HTR-8/SVneo (cell line): ENCODE data around the gene ELAC1.
A peak's percentile ranks its signal among the peaks of the same experiment; 100 is the strongest.
"Not testable (repeated sequence)": the region's sequence is repeated elsewhere in the genome, so short reads cannot be mapped to it uniquely, and the experiment has no call there.

Experiments
- DNase-seq: peaks from one replicate; pipeline ENCODE4 v3.0.0; 2011; ENCODE audit warnings: low spot score, mixed read lengths; ENCODE audit not compliant: insufficient read length
- FAIRE-seq: peaks from 2 replicates; lab custom pipeline; 2011; peaks lifted over from hg19 to GRCh38; lab: Jason Lieb, UNC

The ELAC1 gene

GRCh38 chr18:50970006-50970405 is 2.2 kb downstream of the ELAC1 start:
- DNase-seq (no peak), FAIRE-seq (no peak)

- not testable (repeated sequence) for DNase-seq, FAIRE-seq
These were observed 4.6 kb downstream of the ELAC1 start for GRCh38 chr18:50972404-50972803.

- FAIRE-seq (no peak), DNase-seq (no peak)
These were observed 5.7 kb downstream of the ELAC1 start for GRCh38 chr18:50973367-50974126.

DNA sequence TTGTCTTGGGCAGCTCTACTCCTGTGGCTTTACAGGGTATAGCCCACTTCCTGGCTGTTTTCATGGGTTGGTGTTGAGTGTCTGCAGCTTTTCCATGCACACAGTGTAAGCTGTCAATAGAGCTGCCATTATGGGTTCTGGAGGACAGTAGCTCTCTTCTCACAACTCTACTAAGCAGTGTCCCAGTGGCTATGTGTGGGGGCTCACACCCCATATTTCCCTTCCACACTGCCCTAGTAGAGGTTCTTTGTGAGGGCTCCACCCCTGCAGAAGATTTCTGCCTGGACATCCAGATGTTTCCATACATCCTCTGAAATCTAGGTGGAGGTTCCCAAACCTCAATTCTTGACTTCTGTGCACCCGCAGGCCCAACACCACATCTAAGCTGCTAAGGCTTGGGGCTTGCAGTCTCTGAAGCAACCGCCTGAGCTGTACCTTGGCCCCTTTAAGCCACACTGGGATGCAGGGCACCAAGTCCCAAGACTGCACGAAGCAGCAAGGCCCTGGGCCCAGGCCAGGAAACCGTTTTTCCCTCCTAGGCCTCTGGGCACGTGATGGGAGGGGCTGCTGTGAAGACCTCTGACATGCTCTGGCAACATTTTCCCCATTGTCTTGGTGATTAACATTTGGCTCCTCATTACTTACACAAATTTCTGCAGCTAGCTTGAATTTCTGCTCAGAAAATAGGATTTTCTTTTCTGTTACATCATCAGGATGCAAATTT is 9.4 kb downstream of the ELAC1 start:
- FAIRE-seq (no peak), DNase-seq (no peak)

- DNase-seq = no peak
- FAIRE-seq = no peak
These were observed 13.5 kb downstream of the ELAC1 start for GRCh38 chr18:50981381-50981780.

GRCh38 chr18:50982086-50982801 is 14.4 kb downstream of the ELAC1 start:
- DNase-seq = no peak

GRCh38 chr18:50982802-50983179 is 15.0 kb downstream of the ELAC1 start:
- DNase-seq (no peak), FAIRE-seq (no peak)

More at GRCh38 chr18:50982086-50982801, 14.4 kb downstream of the ELAC1 start:
- FAIRE-seq = no peak

GRCh38 chr18:50986360-50987087 is 18.7 kb downstream of the ELAC1 start:
- FAIRE-seq (no peak), DNase-seq (peak; percentile 31)

GRCh38 chr18:50987261-50987660 is 19.4 kb downstream of the ELAC1 start:
- DNase-seq (no peak), FAIRE-seq (no peak)

- FAIRE-seq (no peak), DNase-seq (no peak)
These were observed 21.9 kb downstream of the ELAC1 start for GRCh38 chr18:50989711-50990110.

DNA sequence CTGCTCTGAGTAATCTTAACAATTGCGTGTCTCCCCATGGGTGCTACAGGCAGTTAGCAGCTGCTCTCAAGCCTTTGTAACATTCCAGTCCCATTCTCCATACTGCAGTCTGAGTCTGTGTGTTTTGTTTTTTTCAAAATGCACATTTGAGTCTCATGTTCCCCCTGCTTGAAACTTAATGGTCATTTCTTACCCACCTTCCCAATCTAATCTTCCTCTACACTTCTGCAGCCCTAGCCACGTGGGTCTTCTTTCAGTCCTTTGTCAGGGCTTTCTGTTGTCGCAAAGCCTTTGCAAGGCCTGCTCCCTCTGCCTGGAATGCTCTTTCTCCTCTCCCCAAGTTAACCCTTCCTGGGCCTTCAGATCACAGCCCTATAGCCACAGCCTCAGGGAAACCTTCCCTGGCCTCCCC is 24.5 kb downstream of the ELAC1 start:
- no peak for FAIRE-seq

DNA sequence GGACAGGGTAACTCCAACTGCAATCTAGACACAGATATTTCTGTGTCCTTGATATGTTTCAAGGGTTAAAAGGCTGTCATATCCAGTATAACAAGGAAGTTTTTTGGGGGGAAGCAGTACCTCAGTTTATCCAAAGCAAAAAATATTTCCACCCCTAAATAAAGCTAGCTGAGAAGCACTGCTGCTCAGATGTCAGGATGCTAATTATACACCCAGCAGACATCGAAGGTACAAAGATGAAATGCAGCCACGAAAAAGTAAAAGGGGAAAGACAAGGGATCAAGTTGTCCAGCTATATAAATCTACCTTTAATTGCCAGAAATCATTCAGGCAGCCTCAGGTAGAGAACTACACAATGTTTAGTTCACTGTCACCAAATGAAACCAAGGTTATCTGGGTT is 26.2 kb downstream of the ELAC1 start:
- no peak for FAIRE-seq
- no peak for DNase-seq

More for the DNA sequence above, 24.5 kb downstream of the ELAC1 start:
- DNase-seq = no peak

- FAIRE-seq, DNase-seq: not testable (repeated sequence)
These were observed 35.3 kb downstream of the ELAC1 start for GRCh38 chr18:51003174-51003573.

- DNase-seq = no peak
- FAIRE-seq = no peak
These were observed 38.4 kb downstream of the ELAC1 start for GRCh38 chr18:51006061-51006818.

- FAIRE-seq = no peak
- no peak for DNase-seq
These were observed 39.3 kb downstream of the ELAC1 start for GRCh38 chr18:51006948-51007789.

DNA sequence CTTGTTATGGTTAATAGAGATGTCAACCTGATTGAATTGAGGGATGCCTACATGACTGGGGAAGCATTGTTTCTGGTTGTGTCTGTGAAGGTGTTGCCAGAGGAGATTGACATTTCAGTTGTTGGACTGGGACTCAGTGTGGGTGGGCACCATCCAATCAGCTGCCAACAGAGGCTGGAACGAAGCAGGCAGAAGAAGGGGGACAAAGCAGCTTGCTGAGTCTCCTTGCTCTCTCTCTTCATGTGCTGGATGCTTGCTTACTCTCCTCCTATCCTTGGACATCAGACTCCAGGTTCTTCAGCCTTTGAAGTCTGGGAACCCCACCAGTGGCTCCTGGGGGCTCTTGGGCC is 39.9 kb downstream of the ELAC1 start:
- FAIRE-seq (no peak), DNase-seq (no peak)

GRCh38 chr18:51009072-51009471 is 41.2 kb downstream of the ELAC1 start:
- FAIRE-seq (no peak), DNase-seq (no peak)

DNA sequence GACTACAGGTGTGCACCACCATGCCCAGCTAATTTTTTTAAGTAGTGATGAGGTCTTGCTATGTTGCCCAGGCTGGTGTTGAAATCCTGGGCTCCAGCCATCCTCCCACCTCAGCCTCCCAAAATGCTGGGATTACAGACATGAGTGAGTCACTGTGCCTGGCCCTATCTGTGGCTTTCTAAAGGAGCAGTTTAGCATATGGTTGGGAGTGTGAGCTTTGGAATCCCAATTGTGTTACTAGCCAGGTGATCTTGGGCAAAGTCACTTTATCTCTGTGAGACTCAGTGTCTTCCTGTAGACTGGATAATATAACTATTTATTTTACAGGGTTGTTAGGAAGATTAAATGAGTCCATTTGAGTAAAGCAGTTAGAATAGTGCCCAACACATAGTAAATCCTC is 42.4 kb downstream of the ELAC1 start:
- FAIRE-seq (no peak), DNase-seq (no peak)

GRCh38 chr18:51011709-51012108 is 43.9 kb downstream of the ELAC1 start:
- FAIRE-seq = no peak
- no peak for DNase-seq
